Glutamatergic neuron (in vitro differentiated cells): ENCODE data around the gene ECHDC3. TPM values are rescaled to one million over a fixed set of nuclear protein-coding genes. Genes with fewer than 3 reads are reported as not detected.

Source experiments
- DNase-seq: peaks from one replicate; pipeline ENCODE4 v3.0.0; 2022
- H3K27ac Mint-ChIP-seq: one replicate; pipeline ENCODE4 v1.8.0; 2020; ENCODE audit warnings: mild to moderate bottlenecking, mixed read lengths, inconsistent platforms; ENCODE audit not compliant: unreplicated experiment
- H3K27me3 Mint-ChIP-seq: one replicate; pipeline ENCODE4 v1.8.0; 2020; ENCODE audit warnings: mild to moderate bottlenecking, moderate library complexity, mixed read lengths, inconsistent platforms; ENCODE audit not compliant: unreplicated experiment
- H3K36me3 Mint-ChIP-seq: one replicate; pipeline ENCODE4 v1.8.0; 2020; ENCODE audit warnings: mild to moderate bottlenecking, mixed read lengths, inconsistent platforms; ENCODE audit not compliant: unreplicated experiment
- H3K4me1 Mint-ChIP-seq: one replicate; pipeline ENCODE4 v1.8.0; 2020; ENCODE audit warnings: mild to moderate bottlenecking, low read depth, mixed read lengths, inconsistent platforms; ENCODE audit not compliant: unreplicated experiment
- H3K4me3 Mint-ChIP-seq: one replicate; pipeline ENCODE4 v1.8.0; 2020; ENCODE audit warnings: mild to moderate bottlenecking, mixed read lengths, inconsistent platforms; ENCODE audit not compliant: unreplicated experiment
- H3K9me3 Mint-ChIP-seq: one replicate; pipeline ENCODE4 v1.8.0; 2020; ENCODE audit warnings: mild to moderate bottlenecking, moderate library complexity, mixed read lengths, inconsistent platforms; ENCODE audit not compliant: unreplicated experiment
- total RNA-seq: library from RNA; stranded (reverse); fragmentation: NEBNext Ultra II Directional; extraction: Animal tissue kit (Norgen Biotek cat#: 25700); gene quantifications from one replicate; pipeline ENCODE4 v1.2.1, GENCODE V29; 2021; ENCODE audit not compliant: unreplicated experiment
- TF ChIP-seq, protein P1 (sequence below): fragments of 200-600 bp; sonication (generic); IDR thresholded peaks from one replicate; pipeline ENCODE4 v1.5.0; 2021; ENCODE audit not compliant: partially characterized antibody, unreplicated experiment

The ECHDC3 gene
- total RNA-seq, 1 donor from 2014 or later: 11.8 TPM

DNA sequence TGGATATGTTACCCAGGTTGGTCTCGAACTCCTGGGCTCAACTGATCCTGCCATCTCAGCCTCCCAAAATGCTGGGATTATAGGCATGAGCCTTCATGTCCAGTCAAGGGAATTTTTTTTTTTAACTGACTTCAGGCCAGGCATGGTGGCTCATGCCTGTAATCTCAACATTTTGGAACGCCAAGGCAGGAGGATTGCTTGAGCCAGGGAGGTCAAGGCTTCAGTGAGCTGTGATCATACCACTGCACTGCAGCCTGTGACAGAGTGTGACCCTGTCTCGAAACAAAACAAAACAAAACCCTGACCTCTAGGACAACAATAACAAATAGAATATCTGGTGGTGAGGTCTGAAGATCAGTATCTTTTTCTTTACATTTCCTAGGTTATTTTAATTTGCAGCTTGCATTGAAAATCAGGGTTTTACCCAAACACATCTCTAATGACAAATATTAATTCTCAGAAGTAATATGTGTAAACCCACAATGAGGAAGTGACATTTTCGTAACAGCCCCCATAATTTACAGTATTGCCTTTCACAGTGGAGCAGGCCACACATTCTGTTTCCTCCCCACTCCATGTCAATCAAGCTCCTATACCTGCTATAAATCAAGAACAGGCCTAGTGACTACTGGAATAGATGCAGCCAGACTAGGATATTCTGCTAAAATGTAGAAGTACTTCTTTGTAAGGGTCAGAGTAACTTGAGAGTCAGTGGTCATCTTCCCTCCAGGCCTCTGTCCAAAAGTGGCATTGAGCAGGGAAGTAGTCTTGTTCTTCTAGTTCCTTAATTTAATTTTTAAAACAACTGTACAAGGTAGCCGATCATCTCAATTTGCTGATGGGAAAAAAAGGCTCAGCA, 43.3 kb upstream of the ECHDC3 start:
- Mint-ChIP-seq H3K4me1 (peaks cover 2% of the 10 kb centered on the region), H3K27me3 (peaks cover 3% of the 10 kb centered on the region), H3K4me3 (no peak overlapping the region), H3K9me3 (no peaks in the 10 kb centered on the region), H3K36me3 (peaks cover 4% of the 10 kb centered on the region), H3K27ac (no peak overlapping the region)
- no peak for DNase-seq
- TF ChIP-seq, protein P1, sequence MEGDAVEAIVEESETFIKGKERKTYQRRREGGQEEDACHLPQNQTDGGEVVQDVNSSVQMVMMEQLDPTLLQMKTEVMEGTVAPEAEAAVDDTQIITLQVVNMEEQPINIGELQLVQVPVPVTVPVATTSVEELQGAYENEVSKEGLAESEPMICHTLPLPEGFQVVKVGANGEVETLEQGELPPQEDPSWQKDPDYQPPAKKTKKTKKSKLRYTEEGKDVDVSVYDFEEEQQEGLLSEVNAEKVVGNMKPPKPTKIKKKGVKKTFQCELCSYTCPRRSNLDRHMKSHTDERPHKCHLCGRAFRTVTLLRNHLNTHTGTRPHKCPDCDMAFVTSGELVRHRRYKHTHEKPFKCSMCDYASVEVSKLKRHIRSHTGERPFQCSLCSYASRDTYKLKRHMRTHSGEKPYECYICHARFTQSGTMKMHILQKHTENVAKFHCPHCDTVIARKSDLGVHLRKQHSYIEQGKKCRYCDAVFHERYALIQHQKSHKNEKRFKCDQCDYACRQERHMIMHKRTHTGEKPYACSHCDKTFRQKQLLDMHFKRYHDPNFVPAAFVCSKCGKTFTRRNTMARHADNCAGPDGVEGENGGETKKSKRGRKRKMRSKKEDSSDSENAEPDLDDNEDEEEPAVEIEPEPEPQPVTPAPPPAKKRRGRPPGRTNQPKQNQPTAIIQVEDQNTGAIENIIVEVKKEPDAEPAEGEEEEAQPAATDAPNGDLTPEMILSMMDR: no peak

DNA sequence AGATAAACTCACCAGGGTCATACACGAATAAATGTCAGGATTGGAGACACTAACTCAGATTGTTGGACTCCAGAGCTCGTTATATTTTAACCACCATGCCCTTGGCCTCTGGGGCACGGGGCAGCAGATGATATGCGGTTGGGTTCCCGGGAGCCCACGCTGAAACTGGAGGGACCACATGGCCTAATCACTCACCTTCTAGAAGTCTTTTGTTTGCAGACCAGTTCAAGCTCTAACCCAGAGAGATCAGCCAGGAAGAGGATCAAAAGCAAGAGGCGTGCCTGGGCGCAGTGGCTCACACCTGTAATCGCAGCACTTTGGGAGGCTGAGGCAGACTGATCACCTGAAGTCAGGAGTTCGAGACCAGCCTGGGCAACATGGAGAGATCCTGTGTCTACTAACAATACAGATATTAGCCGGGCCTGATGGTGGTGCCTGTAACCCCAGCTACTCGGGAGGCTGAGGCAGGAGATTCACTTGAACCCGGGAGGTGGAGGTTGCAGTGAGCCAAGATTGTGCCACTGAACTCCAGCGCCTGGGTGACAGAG, 42.6 kb upstream of the ECHDC3 start:
- TF ChIP-seq, protein P1: no peak
- H3K36me3 Mint-ChIP-seq: peaks cover 4% of the 10 kb centered on the region
- no peak for DNase-seq
- H3K4me3 Mint-ChIP-seq: no peak overlapping the region
- peaks cover 3% of the 10 kb centered on the region for H3K27me3 Mint-ChIP-seq
- H3K4me1 Mint-ChIP-seq: peaks cover 2% of the 10 kb centered on the region
- no peak overlapping the region for H3K27ac Mint-ChIP-seq
- H3K9me3 Mint-ChIP-seq: no peaks in the 10 kb centered on the region

DNA sequence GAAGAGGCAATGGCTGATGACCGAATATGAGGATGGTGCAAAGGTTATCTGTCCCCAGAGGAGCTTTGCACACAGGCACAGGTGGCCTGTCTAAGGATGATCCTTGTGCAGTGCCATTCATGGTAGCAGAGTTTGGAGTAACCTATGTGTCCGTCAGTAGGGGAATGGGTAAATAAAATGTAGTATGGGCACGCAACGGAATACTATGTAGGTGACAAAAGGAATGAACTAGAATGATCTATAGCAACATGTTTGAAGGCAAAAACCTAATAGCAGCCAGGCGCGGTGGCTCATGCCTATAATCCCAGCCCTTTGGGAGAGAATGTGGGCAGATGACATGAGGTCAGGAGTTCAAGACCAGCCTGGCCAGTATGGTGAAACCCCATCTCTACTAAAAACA, 41.6 kb upstream of the ECHDC3 start:
- TF ChIP-seq, protein P1: no peak
- peaks cover 4% of the 10 kb centered on the region for H3K36me3 Mint-ChIP-seq
- H3K27me3 Mint-ChIP-seq: peaks cover 3% of the 10 kb centered on the region
- H3K9me3 Mint-ChIP-seq: no peaks in the 10 kb centered on the region
- peaks cover 2% of the 10 kb centered on the region for H3K4me1 Mint-ChIP-seq
- H3K27ac Mint-ChIP-seq: no peak overlapping the region
- DNase-seq: no peak
- no peak overlapping the region for H3K4me3 Mint-ChIP-seq

DNA sequence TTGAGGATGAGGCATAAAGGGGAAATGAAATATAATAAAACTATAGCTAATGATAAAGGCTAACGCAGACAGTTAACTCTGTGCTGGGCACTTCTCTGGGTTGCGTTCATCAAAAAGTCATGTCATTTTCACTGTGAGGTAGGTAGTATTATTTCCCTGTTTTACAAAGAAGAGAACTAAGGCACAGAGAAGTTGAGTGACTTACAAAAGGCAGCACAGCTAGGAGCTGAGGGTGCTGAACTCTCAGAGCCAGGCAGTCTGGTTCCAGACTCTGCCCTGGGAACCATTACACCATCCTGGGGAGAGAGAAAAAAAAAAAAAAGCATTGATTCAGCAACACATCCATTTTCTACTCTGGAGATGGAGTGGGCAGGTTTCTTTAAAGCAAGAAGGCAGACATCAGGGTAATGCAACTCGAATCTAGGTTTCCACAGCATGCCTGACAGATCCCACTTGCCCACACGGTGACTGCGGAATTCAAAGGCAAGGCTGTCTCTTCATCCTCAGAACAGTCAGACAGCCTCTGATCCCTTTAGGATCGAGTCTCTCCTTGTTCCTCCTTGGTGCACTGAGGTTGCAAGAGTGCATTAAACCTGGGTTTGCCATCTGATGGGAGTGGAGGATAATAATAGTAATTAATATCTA, 40.6 kb upstream of the ECHDC3 start:
- no peaks in the 10 kb centered on the region for H3K9me3 Mint-ChIP-seq
- no peak overlapping the region for H3K4me3 Mint-ChIP-seq
- H3K36me3 Mint-ChIP-seq: no peaks in the 10 kb centered on the region
- TF ChIP-seq, protein P1: no peak
- H3K27ac Mint-ChIP-seq: no peak overlapping the region
- peaks cover 2% of the 10 kb centered on the region for H3K4me1 Mint-ChIP-seq
- peaks cover 3% of the 10 kb centered on the region for H3K27me3 Mint-ChIP-seq
- DNase-seq: no peak
